Measurements from ENCODE around the gene TRAPPC11.

- TF ChIP-seq CTCF (IDR thresholded peaks at IDR 0.05) (no peak), PBX3 (IDR thresholded peaks at IDR 0.05) (no peak), EZH2phosphoT487 (IDR thresholded peaks at IDR 0.05; ENCODE audit: borderline replicate concordance, low read depth) (no peak), RFX5 (IDR thresholded peaks at IDR 0.05; ENCODE audit: low read length) (no peak), POLR2AphosphoS5 (IDR thresholded peaks at IDR 0.05; ENCODE audit: low read depth, low read length) (no peak), RCOR1 (IDR thresholded peaks at IDR 0.05; ENCODE audit: low read length) (no peak), MXI1 (IDR thresholded peaks at IDR 0.05; ENCODE audit: low read depth, low read length) (no peak), TAF1 (IDR thresholded peaks at IDR 0.05; ENCODE audit: borderline replicate concordance, low read depth, low read length) (no peak), MAX (IDR thresholded peaks at IDR 0.05; ENCODE audit: low read depth) (no peak), EP300 (IDR thresholded peaks at IDR 0.05; ENCODE audit: borderline replicate concordance in 1 of 2, low read depth in 1 of 2, low read length in 1 of 2) (no peak), SMC3 (IDR thresholded peaks at IDR 0.05; ENCODE audit: low read depth, low read length) (no peak), FOXJ3 (CRISPR knock-in tag; IDR thresholded peaks at IDR 0.05) (no peak), FOSL2 (IDR thresholded peaks at IDR 0.05; ENCODE audit: borderline replicate concordance, low read depth) (no peak), REST (IDR thresholded peaks at IDR 0.05; ENCODE audit: low read depth, low read length) (no peak)
Observed at GRCh38 chr4:183670251-183670650, 11.2 kb downstream of the TRAPPC11 start.
